Measurements from ENCODE around the gene NKX2-2.

The NKX2-2 gene

GRCh38 chr20:21513881-21514540, at the start of gene NKX2-2:
NKX2-2 (minus strand) TSS chr20:21514064; CDS start chr20:21513669, 395 bp downstream.
- in situ Hi-C loops (cut with HindIII; ENCODE audit: low sequenced_read_pairs) = no loop called here

- in situ Hi-C loops (cut with HindIII; ENCODE audit: low sequenced_read_pairs) = no loop called here
Observed at GRCh38 chr20:21562656-21563055, 48.8 kb upstream of the NKX2-2 start.

- in situ Hi-C loops (cut with HindIII; ENCODE audit: low sequenced_read_pairs) = no loop called here
Observed at GRCh38 chr20:21559305-21559704, 45.4 kb upstream of the NKX2-2 start.

- in situ Hi-C loops (cut with HindIII; ENCODE audit: low sequenced_read_pairs) = no loop called here
Observed at GRCh38 chr20:21557241-21558020, 43.6 kb upstream of the NKX2-2 start.

- in situ Hi-C loops (cut with HindIII; ENCODE audit: low sequenced_read_pairs) = no loop called here
Observed at GRCh38 chr20:21556398-21556797, 42.5 kb upstream of the NKX2-2 start.

- in situ Hi-C loops (cut with HindIII; ENCODE audit: low sequenced_read_pairs) = no loop called here
Observed at GRCh38 chr20:21555470-21556120, 41.7 kb upstream of the NKX2-2 start.

- in situ Hi-C loops (cut with HindIII; ENCODE audit: low sequenced_read_pairs) = no loop called here
Observed at GRCh38 chr20:21554985-21555384, 41.1 kb upstream of the NKX2-2 start.

- in situ Hi-C loops (cut with HindIII; ENCODE audit: low sequenced_read_pairs) = no loop called here
Observed at GRCh38 chr20:21554376-21554890, 40.6 kb upstream of the NKX2-2 start.

GRCh38 chr20:21550587-21550986, 36.7 kb upstream of the NKX2-2 start:
- in situ Hi-C loops (cut with HindIII; ENCODE audit: low sequenced_read_pairs) = no loop called here

- in situ Hi-C loops (cut with HindIII; ENCODE audit: low sequenced_read_pairs) = no loop called here
Observed at GRCh38 chr20:21548390-21549035, 34.6 kb upstream of the NKX2-2 start.

GRCh38 chr20:21546355-21546754, 32.5 kb upstream of the NKX2-2 start:
- in situ Hi-C loops (cut with HindIII; ENCODE audit: low sequenced_read_pairs) = no loop called here

GRCh38 chr20:21539512-21539911, 25.6 kb upstream of the NKX2-2 start:
- in situ Hi-C loops (cut with HindIII; ENCODE audit: low sequenced_read_pairs) = no loop called here

GRCh38 chr20:21534886-21535285, 21.0 kb upstream of the NKX2-2 start:
- in situ Hi-C loops (cut with HindIII; ENCODE audit: low sequenced_read_pairs) = no loop called here

GRCh38 chr20:21534453-21534852, 20.6 kb upstream of the NKX2-2 start:
- in situ Hi-C loops (cut with HindIII; ENCODE audit: low sequenced_read_pairs) = no loop called here

- in situ Hi-C loops (cut with HindIII; ENCODE audit: low sequenced_read_pairs) = no loop called here
Observed at GRCh38 chr20:21529863-21530262, 16.0 kb upstream of the NKX2-2 start.

- in situ Hi-C loops (cut with HindIII; ENCODE audit: low sequenced_read_pairs) = no loop called here
Observed at GRCh38 chr20:21528870-21529269, 15.0 kb upstream of the NKX2-2 start.

GRCh38 chr20:21527908-21528307, 14.0 kb upstream of the NKX2-2 start:
- in situ Hi-C loops (cut with HindIII; ENCODE audit: low sequenced_read_pairs) = no loop called here

- in situ Hi-C loops (cut with HindIII; ENCODE audit: low sequenced_read_pairs) = no loop called here
Observed at GRCh38 chr20:21526776-21527175, 12.9 kb upstream of the NKX2-2 start.

- in situ Hi-C loops (cut with HindIII; ENCODE audit: low sequenced_read_pairs) = no loop called here
Observed at GRCh38 chr20:21523895-21524294, 10.0 kb upstream of the NKX2-2 start.

- in situ Hi-C loops (cut with HindIII; ENCODE audit: low sequenced_read_pairs) = no loop called here
Observed at GRCh38 chr20:21523281-21523868, 9.5 kb upstream of the NKX2-2 start.

Data from endothelial cell of hepatic sinusoid (primary cell).